Measurements from ENCODE around the gene DOK3. TPM values are rescaled to one million over a fixed set of nuclear protein-coding genes. Genes with fewer than 3 reads are reported as not detected.

Gene DOK3
- total RNA-seq, 1 donor from 2014 or later: 22.6 TPM

DNA sequence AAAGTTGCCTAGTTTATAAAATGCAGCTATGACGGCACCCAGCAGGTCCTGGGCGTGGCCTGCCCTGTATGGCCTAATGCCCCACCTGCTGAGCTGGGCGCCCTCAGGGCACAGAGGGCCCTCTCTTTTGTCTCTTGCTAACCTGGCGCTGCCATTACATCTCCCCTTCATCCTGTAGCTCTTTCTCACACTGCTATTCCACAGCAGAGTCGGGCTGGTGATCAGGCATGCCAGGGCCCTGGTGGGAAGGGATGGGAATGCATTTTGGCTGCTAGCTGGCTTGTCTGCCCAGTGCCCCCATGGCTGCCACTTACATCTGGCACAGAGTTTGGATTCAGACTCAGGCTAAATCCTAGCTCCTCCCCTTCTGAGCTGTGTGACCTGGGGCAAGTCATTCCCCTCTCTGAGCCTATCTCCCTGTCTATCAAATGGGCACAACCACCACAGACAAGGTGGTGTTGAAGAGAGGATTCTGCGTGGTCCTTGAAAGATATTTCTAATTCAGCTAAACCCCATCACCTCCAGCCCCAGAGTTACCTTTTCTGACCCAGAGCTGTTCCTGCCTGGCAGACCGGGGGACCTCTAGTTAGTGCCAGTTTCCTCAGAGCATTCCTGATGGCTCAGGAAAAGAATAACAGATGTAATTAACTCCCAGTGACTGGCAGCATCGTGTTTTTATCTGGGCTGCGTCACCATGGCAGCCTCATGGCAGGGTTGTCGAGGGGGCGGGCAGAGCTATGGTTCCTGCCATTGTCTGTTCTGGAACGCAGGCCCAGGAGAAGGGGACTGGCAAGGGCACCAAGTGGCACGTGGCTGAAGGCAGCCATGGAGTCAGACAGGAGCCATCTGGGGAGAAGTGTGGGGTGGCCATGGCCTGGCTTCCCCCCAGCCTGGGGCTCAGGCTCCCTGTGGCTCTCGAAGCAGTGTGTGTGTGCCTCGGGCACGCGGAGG lies 56.7 kb downstream of the DOK3 start:
- no peak for DNase-seq (ENCODE audit: low spot score)

Other genes with a start within 250 kb of the DOK3 start
- 23.1 TPM for gene RAB24, start 206.1 kb downstream of the DOK3 start, total RNA-seq
- gene PRELID1, start 206.0 kb downstream of the DOK3 start, total RNA-seq: 110 TPM
- 7.2 TPM for gene MXD3, start 197.9 kb downstream of the DOK3 start, total RNA-seq
- gene LMAN2, start 158.2 kb downstream of the DOK3 start, total RNA-seq: 90.9 TPM
- 8.2 TPM for gene RGS14, start 151.9 kb downstream of the DOK3 start, total RNA-seq
- gene SLC34A1, start 125.4 kb downstream of the DOK3 start, total RNA-seq: not detected
- not detected for gene PFN3, start 109.2 kb downstream of the DOK3 start, total RNA-seq
- not detected for gene F12, start 100.3 kb downstream of the DOK3 start, total RNA-seq
- gene GRK6, start 83.2 kb downstream of the DOK3 start, total RNA-seq: 30.1 TPM
- 1.00 TPM for gene PRR7, start 63.0 kb downstream of the DOK3 start, total RNA-seq
- gene DBN1, start 36.2 kb downstream of the DOK3 start, total RNA-seq: 44.3 TPM
- gene PDLIM7, start 12.2 kb downstream of the DOK3 start, total RNA-seq: 58.8 TPM
- gene DDX41, start 7.1 kb upstream of the DOK3 start, total RNA-seq: 63.8 TPM
- 63.1 TPM for gene FAM193B, start 44.7 kb upstream of the DOK3 start, total RNA-seq
- 168 TPM for gene TMED9, start 82.4 kb upstream of the DOK3 start, total RNA-seq
- 28.8 TPM for gene B4GALT7, start 90.3 kb upstream of the DOK3 start, total RNA-seq